HG02588 (cell line): Measurements from ENCODE around the gene ZNF207.
"Not testable (repeated sequence)": the region's sequence is repeated elsewhere in the genome, so short reads cannot be mapped to it uniquely, and the experiment has no call there.

Experiments
- ATAC-seq: cut with Tn5 transposase; IDR thresholded peaks from one replicate; pipeline ENCODE4 v1.9.1; 2021; ENCODE audit warnings: mild to moderate bottlenecking, moderate library complexity; ENCODE audit not compliant: unreplicated experiment

Gene ZNF207

GRCh38 chr17:32333187-32333586, 16.8 kb upstream of the ZNF207 start:
- ATAC-seq: no peak

DNA sequence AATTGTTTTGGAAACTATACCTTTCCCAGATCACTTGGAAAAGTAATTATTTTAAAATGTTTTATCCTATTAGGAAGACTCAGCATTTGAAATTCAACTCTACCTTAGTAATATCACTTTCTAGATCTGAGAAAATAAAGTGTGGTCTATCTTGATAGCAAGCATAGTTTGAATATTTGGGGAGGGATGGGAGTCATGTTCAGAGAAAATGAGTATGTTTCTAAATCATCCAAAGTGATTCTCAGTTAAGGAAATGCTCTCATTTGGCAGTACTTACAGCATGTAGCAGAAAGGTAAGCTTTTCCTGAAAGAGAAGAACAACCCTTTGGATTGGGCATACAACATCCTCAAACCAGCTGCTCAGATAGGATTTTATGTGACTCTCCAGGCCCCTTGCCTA, 14.9 kb upstream of the ZNF207 start:
- no peak for ATAC-seq

- ATAC-seq: no peak
These were observed 14.3 kb upstream of the ZNF207 start for GRCh38 chr17:32335687-32336086.

DNA sequence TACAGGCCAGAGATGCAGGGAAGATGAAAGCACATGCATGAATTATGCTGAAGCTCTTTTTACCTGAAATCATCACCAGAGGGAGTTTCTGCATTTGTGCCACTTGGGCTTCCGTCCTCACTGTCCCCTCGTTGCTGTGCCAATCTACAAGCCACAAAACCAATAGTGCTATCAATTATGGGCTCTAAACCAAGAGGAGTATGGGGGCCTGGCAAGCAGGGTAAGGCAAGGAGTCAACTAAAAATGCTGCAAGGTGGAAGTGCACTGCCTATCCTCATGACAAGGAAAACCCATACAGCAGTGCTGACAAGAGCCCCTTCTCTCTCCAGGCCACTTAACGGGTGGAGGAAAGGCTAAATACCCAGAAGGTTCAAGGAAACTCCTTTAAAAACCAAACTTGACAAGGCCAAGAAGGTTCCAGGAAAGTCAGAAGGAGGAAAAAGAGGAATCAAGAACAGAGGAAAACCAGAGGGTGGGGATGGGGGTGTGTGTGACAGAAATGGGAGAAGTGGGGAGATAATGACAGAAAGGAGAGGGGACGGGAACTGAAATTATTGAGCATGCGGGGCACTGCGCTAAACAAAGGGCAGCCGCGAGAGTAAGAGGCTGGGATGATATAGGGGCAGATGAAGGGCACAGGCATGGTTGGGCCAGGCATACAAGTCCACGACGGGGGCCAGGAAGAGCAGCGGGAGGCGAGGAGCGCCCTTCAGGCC, 8.7 kb upstream of the ZNF207 start:
- peak; percentile 21 for ATAC-seq

DNA sequence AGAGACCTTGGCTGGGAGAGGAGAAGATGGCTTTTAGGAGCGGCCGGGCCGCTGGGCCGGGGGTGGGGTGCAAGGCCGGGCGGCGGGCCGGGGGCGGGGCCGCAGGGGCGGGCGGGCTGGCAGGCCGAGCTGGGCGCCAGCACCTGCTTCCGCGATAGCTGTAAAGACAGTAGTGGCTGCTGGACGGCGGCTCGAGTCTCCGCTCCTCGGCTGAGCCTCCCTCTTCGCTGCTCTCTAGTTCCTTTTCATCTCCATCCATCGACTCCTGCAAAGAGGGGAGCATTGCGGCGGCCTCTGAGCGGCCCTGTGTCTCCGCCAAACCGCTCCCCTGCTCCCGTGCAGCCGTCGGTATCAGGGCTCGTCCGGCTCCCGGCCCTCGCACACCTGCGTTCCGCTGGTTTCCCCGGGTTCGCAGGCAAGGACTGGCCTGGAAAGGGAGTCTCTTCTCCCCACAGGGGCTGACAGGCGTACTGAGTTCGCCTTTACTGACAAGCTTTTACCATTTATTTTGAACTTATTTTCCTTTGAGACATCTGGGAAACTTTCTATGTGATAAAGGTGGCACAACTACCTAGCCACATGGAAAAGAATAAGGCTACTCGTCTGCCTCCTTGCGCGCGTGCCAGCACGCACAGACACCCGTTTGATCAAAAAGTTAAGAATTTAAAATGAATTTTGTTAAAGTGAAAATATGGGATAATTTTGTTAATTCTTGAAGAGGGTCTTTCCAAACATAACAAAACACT, 7.9 kb upstream of the ZNF207 start, which contains the start of gene C17orf75:
Gene C17orf75 (minus strand): TSS at position 317 of the 746 bp plus-strand sequence. CDS start 34 bp downstream, at position 283.
- ATAC-seq: peak; percentile 76

GRCh38 chr17:32342603-32343325, 7.2 kb upstream of the ZNF207 start:
- ATAC-seq: no peak

DNA sequence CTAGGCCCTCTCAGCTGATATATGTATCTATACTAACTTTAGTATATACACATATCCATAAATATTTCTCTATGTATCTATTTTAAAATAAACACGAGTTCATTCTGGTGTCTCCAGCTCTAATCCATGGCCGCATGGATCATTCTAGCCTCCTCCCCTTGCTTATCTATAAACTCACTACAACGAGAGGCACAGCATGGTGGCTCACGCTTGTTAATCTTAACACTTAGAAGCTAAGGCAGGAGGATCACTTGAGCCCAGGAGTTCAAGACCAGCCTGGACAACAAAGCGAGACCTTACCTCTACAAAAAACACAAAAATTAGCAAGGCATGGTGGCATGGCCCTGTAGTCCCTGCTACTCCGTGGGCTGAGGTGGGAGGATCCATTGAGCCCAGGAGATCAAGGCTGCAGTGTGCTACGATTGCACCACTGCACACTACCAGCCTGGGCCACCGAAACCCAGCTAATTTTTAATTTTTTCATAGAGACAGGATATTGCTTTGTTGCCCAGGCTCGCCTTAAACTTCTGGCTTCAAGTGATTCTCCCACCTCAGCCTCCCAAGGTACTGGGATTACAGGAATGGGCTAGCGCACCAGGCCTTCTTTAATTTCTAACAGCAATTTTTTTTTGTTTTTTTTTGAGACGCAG, 3.9 kb upstream of the ZNF207 start:
- ATAC-seq: no peak

DNA sequence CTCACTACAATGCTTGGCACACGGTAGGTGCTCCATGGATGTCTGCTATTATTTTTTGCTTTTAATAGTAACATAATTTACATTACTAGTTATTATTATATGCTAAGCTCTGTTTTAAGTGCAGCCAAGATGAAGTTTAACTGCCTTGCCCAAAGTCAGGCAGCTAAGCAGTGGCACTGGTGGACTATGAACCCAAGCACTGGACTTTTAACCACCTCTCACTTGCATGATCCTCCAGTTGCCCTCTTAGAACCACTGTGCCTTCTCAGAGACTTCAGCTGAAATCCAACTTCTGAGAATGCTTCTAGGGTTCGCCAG, 1.5 kb upstream of the ZNF207 start:
- ATAC-seq: no peak

DNA sequence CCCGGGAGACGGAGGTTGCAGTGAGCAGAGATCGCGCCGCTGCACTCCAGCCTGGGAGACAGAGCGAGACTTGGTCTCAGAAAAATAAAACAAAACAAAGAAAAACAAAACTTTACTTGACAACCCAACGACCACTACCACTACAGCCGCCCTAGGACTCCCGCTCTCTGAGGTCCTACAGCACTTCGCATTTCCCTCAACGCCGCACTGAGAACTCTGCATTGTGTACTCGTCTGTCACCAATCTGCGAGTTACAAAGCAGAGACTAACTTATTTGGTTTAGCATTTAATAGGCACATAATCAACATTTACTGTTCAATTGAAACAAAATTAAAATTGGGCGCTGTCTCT, 479 bp upstream of the ZNF207 start:
- no peak for ATAC-seq

GRCh38 chr17:32350666-32351418, 885 bp downstream of the ZNF207 start:
- no peak for ATAC-seq

DNA sequence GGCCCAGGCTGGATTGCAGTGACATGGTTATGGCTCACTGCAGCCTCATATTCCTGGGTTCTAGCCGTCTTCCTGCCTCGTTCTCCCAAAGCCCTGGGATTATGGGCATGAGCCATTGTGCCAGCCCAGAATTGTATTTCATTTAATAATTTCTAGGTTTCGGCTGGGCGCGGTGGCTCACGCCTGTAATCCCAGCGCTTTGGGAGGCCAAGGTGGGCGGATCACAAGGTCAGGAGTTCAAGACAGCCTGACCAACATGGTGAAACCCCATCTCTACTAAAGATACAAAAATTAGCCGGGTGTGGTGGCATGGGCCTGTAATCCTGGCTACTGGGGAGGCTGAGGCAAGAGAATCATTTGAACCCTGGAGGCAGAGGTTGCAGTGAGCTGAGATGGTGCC, 2.8 kb downstream of the ZNF207 start:
- not testable (repeated sequence) for ATAC-seq

DNA sequence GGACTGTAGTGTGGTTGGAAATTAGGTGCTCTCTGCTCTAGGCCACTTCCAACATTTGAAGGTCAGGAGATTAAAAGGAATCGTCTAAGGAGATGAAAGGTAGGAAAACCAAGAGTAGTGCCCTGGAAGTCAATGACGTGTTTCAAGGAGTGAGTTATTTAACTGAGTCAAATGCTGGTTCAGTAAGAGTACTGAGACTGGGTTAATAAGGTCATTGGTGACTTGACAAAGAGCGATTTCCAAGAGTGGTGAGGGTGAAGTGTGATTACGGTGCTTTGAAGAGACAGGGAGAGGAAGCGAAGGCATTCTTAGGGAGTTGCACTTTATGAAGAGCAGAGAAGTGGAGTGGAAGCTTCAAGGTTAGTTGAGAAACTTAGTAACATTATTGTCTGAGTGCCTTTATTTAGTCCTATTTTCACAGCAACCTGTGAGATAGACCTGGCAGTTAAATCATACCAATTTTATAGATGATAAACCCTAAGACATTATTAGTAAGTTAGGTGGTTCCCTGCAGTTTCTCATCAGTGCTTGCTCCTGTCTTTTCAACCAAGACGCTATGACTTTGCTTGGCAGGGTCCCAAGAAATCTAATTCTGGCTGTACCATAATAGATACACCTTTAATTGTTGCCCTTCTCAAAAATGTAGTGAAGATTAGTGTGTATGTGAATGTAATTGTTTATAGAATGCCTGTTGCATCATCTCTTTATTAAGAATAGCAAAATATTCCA, 5.9 kb downstream of the ZNF207 start:
- no peak for ATAC-seq

GRCh38 chr17:32356378-32356743, 6.4 kb downstream of the ZNF207 start:
- ATAC-seq: no peak

DNA sequence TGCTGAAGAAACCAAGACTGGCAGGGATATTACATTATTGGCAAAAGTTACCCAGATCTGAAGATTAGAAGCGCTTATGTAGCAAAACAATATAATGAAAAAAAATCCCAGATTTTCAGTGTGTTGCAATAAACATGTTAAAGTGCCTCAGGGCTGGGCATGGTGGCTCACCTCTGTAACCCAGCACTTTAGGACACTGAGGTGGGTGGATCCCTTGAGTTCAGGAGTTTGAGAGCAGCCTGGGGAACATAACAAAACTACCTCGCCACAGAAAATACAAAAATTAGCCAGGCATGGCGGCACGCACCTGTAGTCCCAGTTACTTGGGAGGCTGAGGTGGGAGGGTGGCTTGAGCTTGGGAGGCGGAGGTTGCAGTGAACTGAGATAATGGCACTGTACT, 6.8 kb downstream of the ZNF207 start:
- no peak for ATAC-seq

GRCh38 chr17:32357615-32358014, 7.7 kb downstream of the ZNF207 start:
- no peak for ATAC-seq

- no peak for ATAC-seq
These were observed 11.3 kb downstream of the ZNF207 start for GRCh38 chr17:32361270-32361669.

- ATAC-seq: no peak
These were observed 20.5 kb downstream of the ZNF207 start for GRCh38 chr17:32370426-32370825.

GRCh38 chr17:32382526-32383223, 32.7 kb downstream of the ZNF207 start:
- no peak for ATAC-seq

- ATAC-seq: no peak
These were observed 34.0 kb downstream of the ZNF207 start for GRCh38 chr17:32383926-32384434.
